ENCODE measurements around the gene PRTN3.

DNA sequence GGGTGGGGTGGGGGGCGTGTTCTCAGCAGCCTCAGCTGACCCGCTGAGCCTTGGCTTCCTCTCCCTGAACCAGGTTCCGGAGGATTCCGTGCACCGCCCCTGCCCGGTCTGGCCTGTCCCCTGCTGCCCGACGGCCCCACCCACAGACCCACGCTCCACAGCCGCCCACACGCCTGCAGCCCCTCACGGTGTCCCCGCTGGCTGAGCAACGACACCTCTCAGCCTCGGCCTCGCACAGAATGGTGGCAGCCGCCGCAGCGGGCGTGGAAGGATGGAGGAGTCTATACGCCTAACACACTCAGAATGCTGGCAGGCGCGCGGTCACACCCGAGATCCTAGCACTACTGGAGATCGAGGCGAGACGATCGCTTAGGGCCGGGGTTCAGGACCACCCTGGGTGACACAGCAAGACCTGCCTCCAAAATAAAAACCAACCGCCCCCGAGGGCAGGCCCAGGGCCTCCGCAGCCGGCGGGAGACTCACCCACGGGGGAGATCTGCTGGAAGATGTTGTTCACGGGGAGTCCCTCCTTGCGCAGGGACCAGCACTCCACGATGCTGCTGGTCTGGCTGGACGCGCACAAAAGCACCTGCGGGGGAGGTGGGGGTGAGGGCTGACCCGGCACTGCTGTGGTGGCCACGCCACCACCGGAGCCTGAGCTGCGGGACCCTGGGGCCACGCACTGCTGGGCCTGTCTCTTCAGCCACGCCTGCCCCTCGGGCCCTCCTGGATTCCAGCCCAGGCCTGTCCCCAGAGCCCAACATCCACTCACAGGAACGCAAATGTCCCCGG is 43.8 kb downstream of the PRTN3 start:
- TF ChIP-seq, protein P1, sequence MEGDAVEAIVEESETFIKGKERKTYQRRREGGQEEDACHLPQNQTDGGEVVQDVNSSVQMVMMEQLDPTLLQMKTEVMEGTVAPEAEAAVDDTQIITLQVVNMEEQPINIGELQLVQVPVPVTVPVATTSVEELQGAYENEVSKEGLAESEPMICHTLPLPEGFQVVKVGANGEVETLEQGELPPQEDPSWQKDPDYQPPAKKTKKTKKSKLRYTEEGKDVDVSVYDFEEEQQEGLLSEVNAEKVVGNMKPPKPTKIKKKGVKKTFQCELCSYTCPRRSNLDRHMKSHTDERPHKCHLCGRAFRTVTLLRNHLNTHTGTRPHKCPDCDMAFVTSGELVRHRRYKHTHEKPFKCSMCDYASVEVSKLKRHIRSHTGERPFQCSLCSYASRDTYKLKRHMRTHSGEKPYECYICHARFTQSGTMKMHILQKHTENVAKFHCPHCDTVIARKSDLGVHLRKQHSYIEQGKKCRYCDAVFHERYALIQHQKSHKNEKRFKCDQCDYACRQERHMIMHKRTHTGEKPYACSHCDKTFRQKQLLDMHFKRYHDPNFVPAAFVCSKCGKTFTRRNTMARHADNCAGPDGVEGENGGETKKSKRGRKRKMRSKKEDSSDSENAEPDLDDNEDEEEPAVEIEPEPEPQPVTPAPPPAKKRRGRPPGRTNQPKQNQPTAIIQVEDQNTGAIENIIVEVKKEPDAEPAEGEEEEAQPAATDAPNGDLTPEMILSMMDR (IDR thresholded peaks at IDR 0.05), result no peak
- TF ChIP-seq EZH2 (IDR thresholded peaks at IDR 0.05) (no peak), EZH2phosphoT487 (IDR thresholded peaks at IDR 0.05) (no peak)

Measured in neural progenitor cell (in vitro differentiated cells).